Mucosa of descending colon (tissue), 3 donors: ENCODE measurements around the gene STS. TPM values are rescaled to one million over a fixed set of nuclear protein-coding genes. Genes with fewer than 3 reads are reported as not detected.

Experiments
- ATAC-seq: fragments of 200-7000 bp; cut with Tn5 transposase; one replicate; pipeline ENCODE4 v1.9.1; 2020; ENCODE audit warnings: mild to moderate bottlenecking, moderate library complexity
- DNase-seq, 3 donors: peaks; one replicate each; pipeline ENCODE4 v3.0.0-alpha.2; 2020
- H3K36me3 ChIP-seq: fragments of 200-600 bp; one replicate; pipeline ENCODE4 v1.8.0; 2021; ENCODE audit warnings: low read depth, mild to moderate bottlenecking
- H3K4me1 ChIP-seq: fragments of 200-600 bp; one replicate; pipeline ENCODE4 v1.8.0; 2021; ENCODE audit warnings: low read depth, mild to moderate bottlenecking
- H3K4me3 ChIP-seq: fragments of 200-600 bp; one replicate; pipeline ENCODE4 v1.8.0; 2021; ENCODE audit warnings: mild to moderate bottlenecking
- H3K9me3 ChIP-seq: fragments of 200-600 bp; one replicate; pipeline ENCODE4 v1.8.0; 2021; ENCODE audit warnings: mild to moderate bottlenecking
- CTCF ChIP-seq: fragments of 200-600 bp; IDR thresholded peaks from one replicate; pipeline ENCODE4 v1.8.0; 2022; ENCODE audit warnings: antibody characterized with exemption, mild to moderate bottlenecking
- intact Hi-C, 2 donors: fragments of 100-400 bp; cut with DNase I in 1 of 2; cut with micrococcal nuclease in 1 of 2; formaldehyde crosslinking; loops; one replicate each; pipeline versions ENCODE4 v1.11.0 to v1.11.1; 2022; cut with DNase I, micrococcal nuclease
- total RNA-seq, 3 donors: library from RNA; stranded (reverse); fragmentation: NEBNext Ultra II Directional in 2 of 3; extraction: Animal tissue kit (Norgen Biotek cat#: 25700) in 2 of 3; gene quantifications; one replicate each; pipeline versions ENCODE4 v1.2.1 to v1.2.4, GENCODE V29; 2021 to 2023
- donor health status: DM: no; HTN: no; CAD: no; lungs with moderate emphysema.
- donor health status: DM: no; HTN: no; CAD: no.
- donor health status: DM: no; HTN: yes; CAD: no.

The STS gene
- total RNA-seq, 3 donors from 2014 or later, result 8.1 to 19.3 (median 12.9) TPM

DNA sequence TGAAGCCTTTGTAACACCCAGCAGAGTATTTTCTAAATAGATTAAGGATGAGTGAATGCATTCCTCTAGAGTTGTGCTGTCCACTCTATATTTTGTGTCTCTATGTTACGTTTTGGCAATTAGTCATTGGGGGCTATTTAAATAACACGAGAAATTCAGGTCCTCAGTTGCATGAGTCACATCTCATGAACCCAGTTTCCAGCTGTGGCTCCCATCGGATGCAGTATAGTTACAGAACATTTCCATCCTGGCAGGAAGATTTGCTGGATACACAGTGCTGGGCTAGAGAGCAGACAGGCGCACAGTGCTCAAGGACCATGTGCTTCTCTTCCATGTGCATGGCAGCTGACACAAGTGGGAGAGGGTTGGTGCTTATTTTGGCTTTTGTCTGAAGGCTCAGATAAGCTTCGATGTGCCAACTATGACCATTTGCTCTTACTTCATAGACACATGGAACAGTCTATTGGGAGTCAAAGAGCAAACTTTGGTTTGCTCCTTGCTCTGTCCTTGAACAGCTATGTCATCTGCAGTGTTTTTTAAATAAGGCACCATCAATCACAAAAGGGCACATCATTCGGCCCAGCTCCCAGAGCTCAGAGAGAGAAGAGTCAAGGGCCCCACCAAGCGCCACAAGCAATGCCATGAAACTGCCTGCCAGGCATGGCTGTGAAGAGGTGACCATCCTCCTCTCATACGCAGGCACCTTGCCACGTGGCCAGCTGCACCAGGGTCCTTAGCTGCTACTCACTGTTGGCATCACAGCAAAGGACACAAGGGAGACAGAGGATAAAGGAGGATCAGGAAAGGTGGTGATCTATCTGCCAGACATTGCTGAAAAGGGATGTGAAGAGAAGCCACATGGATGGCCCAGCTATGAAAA, 8.1 kb upstream of the STS start:
- no peaks in the 10 kb centered on the region for H3K9me3 ChIP-seq
- ATAC-seq (no peak), DNase-seq (no peak)
- no peaks in the 10 kb centered on the region for H3K36me3 ChIP-seq
- H3K4me1 ChIP-seq, result no peaks in the 10 kb centered on the region
- TF ChIP-seq CTCF, result no peak
- no peak overlapping the region for H3K4me3 ChIP-seq
- intact Hi-C loops, result no loop called here

DNA sequence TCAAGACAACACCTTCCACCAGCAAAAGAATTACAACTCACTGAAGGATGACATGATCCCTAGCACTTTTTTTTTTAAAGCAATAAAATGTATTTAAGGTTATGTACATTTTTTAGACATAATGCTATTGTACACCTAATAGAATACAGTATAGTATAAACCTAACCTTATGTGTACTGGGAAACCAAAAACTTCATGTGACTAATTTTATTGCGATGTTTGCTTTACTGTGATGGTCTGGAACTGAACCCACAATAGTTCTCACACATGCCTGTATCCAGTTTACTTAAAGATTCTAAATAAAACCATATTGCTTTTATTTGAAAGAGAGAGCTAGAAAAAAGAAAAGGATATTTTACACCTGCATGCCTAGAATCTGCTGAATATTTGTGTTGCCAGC, 4.4 kb upstream of the STS start:
- intact Hi-C loops, result no loop called here
- no peaks in the 10 kb centered on the region for H3K9me3 ChIP-seq
- H3K4me3 ChIP-seq, result no peak overlapping the region
- DNase-seq (no peak), ATAC-seq (no peak)
- no peak for TF ChIP-seq CTCF
- H3K36me3 ChIP-seq, result no peaks in the 10 kb centered on the region
- no peaks in the 10 kb centered on the region for H3K4me1 ChIP-seq

- Histone ChIP-seq H3K9me3 (no peaks in the 10 kb centered on the region), H3K4me1 (no peaks in the 10 kb centered on the region), H3K4me3 (no peak overlapping the region), H3K36me3 (no peaks in the 10 kb centered on the region)
- DNase-seq (no peak), ATAC-seq (no peak)
- no peak for TF ChIP-seq CTCF
- intact Hi-C loops, result no loop called here
Observed at GRCh38 chrX:7143941-7144525, 3.5 kb upstream of the STS start.

GRCh38 chrX:7145454-7145853, 2.1 kb upstream of the STS start:
- H3K36me3 ChIP-seq, result no peaks in the 10 kb centered on the region
- H3K4me3 ChIP-seq, result no peak overlapping the region
- intact Hi-C loops, result no loop called here
- peak; percentile 26 for ATAC-seq
- no peak for DNase-seq
- H3K4me1 ChIP-seq, result no peaks in the 10 kb centered on the region
- H3K9me3 ChIP-seq, result no peaks in the 10 kb centered on the region
- TF ChIP-seq CTCF, result no peak

DNA sequence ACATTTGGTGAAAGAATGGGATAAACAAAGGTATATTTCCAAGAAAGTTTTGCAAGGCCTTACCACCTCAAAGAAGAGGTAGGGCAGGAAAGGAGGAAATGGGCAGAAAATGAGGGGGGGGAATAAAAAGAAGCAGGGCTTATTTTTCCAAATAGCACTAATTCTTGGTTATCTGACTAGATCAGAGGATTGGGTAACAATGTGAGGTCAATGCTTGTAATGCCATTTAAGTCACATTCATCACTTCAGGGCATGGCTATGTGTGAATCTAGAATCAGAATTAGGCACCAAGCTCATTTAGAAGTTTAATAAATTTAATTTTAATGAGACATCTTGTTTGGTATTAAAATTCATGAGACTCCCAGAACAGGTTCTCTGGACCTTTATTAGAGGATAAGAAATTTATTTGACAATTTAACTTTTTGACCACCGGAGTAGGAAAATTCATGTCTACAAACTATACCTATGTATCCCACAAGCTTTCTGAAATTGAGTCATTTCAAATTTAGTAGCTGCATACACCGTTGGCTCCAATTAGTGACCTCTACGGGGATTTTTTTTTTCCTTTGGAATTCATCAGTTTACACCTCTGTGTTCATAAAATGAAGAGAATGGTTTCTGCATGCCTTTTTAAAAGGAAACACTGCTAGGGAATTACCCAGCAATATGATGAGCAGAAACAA, 1.4 kb upstream of the STS start:
- ATAC-seq (no peak), DNase-seq (no peak)
- TF ChIP-seq CTCF, result no peak
- H3K4me3 ChIP-seq, result no peak overlapping the region
- H3K9me3 ChIP-seq, result no peaks in the 10 kb centered on the region
- intact Hi-C loops, result no loop called here
- H3K4me1 ChIP-seq, result no peaks in the 10 kb centered on the region
- no peaks in the 10 kb centered on the region for H3K36me3 ChIP-seq
